Measurements from ENCODE around the gene SETD3.
"Not testable (repeated sequence)": the region's sequence is repeated elsewhere in the genome, so short reads cannot be mapped to it uniquely, and the experiment has no call there.

SETD3 gene

GRCh38 chr14:99354166-99354875 is 126.3 kb downstream of the SETD3 start:
- TF ChIP-seq ZFX (IDR thresholded peaks at IDR 0.05) = no peak
- no peak for TF ChIP-seq CTCF (conservative IDR thresholded peaks at IDR 0.05)
- no peak overlapping the region for H3K27ac ChIP-seq

- TF ChIP-seq ZFX (IDR thresholded peaks at IDR 0.05) (no peak), CTCF (conservative IDR thresholded peaks at IDR 0.05) (no peak)
- H3K27ac ChIP-seq = no peak overlapping the region
Measured at GRCh38 chr14:99352688-99353280, 127.9 kb downstream of the SETD3 start.

GRCh38 chr14:99351166-99352007 is 129.3 kb downstream of the SETD3 start:
- TF ChIP-seq ZFX (IDR thresholded peaks at IDR 0.05) (no peak), CTCF (conservative IDR thresholded peaks at IDR 0.05) (no peak; the same call in 1 of the 2 replicates)
- H3K27ac ChIP-seq = no peak overlapping the region

GRCh38 chr14:99350751-99351150 is 129.9 kb downstream of the SETD3 start:
- no peak overlapping the region for H3K27ac ChIP-seq
- TF ChIP-seq CTCF (conservative IDR thresholded peaks at IDR 0.05) (no peak), ZFX (IDR thresholded peaks at IDR 0.05) (no peak)

GRCh38 chr14:99349721-99350495 is 130.8 kb downstream of the SETD3 start:
- H3K27ac ChIP-seq = no peak overlapping the region
- TF ChIP-seq CTCF (conservative IDR thresholded peaks at IDR 0.05) = no peak
- no peak for TF ChIP-seq ZFX (IDR thresholded peaks at IDR 0.05)

GRCh38 chr14:99348816-99349614 is 131.6 kb downstream of the SETD3 start:
- TF ChIP-seq ZFX (IDR thresholded peaks at IDR 0.05) (no peak), CTCF (conservative IDR thresholded peaks at IDR 0.05) (no peak)
- no peak overlapping the region for H3K27ac ChIP-seq

- H3K27ac ChIP-seq = not testable (repeated sequence)
Measured at GRCh38 chr14:99348231-99348630, 132.4 kb downstream of the SETD3 start.
